ENCODE data around the gene RNF167.

RNF167 gene

DNA sequence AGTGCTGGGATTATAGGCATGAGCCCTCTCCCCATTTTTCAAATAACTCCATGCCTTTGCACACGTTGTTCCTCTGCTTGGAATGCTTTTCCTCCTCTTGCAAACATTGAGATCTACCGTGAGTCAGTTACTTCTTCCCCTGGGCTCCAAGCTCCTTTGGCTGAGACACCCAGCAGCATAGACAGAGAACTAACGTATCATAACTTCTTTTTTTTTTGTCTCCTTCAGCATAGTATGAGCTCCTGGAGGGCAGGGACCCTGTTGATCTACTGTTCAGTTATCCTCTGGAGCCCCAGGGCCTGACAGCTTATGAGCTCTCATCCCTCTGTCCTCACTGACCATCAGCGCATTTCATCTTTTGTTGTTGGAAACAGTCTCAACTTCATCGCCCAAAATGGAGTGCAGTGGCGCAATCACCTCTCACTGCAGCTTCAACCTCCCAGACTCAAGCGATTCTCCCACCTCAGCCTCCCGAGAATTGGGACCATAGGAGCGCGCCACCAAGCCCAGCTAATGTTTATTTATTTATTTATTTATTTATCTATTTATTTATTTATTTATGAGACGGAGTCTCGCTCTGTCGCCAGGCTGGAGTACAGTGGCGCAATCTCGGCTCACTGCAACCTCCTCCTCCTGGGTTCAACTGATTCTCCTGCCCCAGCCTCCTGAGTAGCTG, 25.4 kb downstream of the RNF167 start:
- POLR2A ChIA-PET: interaction anchor here (0.8 to 11.3 kb wide), 5 partner anchors 15 to 409 kb away, joined by 9 to 358 read pairs (median 27); partner anchors contain the start of genes CAMTA2, ENO3, INCA1 and KIF1C
- H3K27ac ChIP-seq (ENCODE audit: extremely low read depth, low read depth, low read length): no peak overlapping the region
- CTCF ChIA-PET: interaction anchor here (0.6 to 4.0 kb wide), 6 partner anchors 8 to 170 kb away, joined by 3 to 22 read pairs (median 6); partner anchors contain the start of gene CAMTA2

More for the DNA sequence above, 25.4 kb downstream of the RNF167 start:
- Histone ChIP-seq H3K9me3 (ENCODE audit: control insufficient read depth, insufficient read depth, low read depth, low read length) (peaks cover 3% of the 10 kb centered on the region; the same call in 1 of the 2 replicates), H3K4me3 (ENCODE audit: low read depth, low read length) (no peak overlapping the region), H3K4me1 (ENCODE audit: control insufficient read depth, insufficient read depth, low read length) (peaks cover 15% of the 10 kb centered on the region), H3K36me3 (ENCODE audit: control insufficient read depth in 2 of 2, insufficient read depth in 1 of 2, low read length in 2 of 2) (peaks cover 19 to 21% of the 10 kb centered on the region in 2 experiments)
- TF ChIP-seq ZNF248 (tag by site-specific recombination; IDR thresholded peaks at IDR 0.05) (no peak), ZNF394 (tag by site-specific recombination; IDR thresholded peaks at IDR 0.05; ENCODE audit: borderline replicate concordance) (peak; percentile 74; the same call in 1 of the 2 replicates), ZNF664 (tag by site-specific recombination; IDR thresholded peaks at IDR 0.05) (no peak), GLI4 (tag by site-specific recombination; IDR thresholded peaks at IDR 0.05) (no peak), SCRT1 (tag by site-specific recombination; IDR thresholded peaks at IDR 0.05; ENCODE audit: borderline replicate concordance) (no peak), ZNF433 (tag by site-specific recombination; IDR thresholded peaks at IDR 0.05; ENCODE audit: low read depth) (0 out of 2 replicates have a peak, but pooled peaks have one; percentile 16), ZNF623 (tag by site-specific recombination; IDR thresholded peaks at IDR 0.05) (peak; percentile 41; the same call in 1 of the 2 replicates)
- TF ChIP-seq, protein P1, sequence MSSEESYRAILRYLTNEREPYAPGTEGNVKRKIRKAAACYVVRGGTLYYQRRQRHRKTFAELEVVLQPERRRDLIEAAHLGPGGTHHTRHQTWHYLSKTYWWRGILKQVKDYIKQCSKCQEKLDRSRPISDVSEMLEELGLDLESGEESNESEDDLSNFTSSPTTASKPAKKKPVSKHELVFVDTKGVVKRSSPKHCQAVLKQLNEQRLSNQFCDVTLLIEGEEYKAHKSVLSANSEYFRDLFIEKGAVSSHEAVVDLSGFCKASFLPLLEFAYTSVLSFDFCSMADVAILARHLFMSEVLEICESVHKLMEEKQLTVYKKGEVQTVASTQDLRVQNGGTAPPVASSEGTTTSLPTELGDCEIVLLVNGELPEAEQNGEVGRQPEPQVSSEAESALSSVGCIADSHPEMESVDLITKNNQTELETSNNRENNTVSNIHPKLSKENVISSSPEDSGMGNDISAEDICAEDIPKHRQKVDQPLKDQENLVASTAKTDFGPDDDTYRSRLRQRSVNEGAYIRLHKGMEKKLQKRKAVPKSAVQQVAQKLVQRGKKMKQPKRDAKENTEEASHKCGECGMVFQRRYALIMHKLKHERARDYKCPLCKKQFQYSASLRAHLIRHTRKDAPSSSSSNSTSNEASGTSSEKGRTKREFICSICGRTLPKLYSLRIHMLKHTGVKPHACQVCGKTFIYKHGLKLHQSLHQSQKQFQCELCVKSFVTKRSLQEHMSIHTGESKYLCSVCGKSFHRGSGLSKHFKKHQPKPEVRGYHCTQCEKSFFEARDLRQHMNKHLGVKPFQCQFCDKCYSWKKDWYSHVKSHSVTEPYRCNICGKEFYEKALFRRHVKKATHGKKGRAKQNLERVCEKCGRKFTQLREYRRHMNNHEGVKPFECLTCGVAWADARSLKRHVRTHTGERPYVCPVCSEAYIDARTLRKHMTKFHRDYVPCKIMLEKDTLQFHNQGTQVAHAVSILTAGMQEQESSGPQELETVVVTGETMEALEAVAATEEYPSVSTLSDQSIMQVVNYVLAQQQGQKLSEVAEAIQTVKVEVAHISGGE (tag by site-specific recombination; conservative IDR thresholded peaks at IDR 0.05; ENCODE audit: low read depth): 0 out of 2 replicates have a peak, but pooled peaks have one; percentile 31
- TF ChIP-seq, protein P2, sequence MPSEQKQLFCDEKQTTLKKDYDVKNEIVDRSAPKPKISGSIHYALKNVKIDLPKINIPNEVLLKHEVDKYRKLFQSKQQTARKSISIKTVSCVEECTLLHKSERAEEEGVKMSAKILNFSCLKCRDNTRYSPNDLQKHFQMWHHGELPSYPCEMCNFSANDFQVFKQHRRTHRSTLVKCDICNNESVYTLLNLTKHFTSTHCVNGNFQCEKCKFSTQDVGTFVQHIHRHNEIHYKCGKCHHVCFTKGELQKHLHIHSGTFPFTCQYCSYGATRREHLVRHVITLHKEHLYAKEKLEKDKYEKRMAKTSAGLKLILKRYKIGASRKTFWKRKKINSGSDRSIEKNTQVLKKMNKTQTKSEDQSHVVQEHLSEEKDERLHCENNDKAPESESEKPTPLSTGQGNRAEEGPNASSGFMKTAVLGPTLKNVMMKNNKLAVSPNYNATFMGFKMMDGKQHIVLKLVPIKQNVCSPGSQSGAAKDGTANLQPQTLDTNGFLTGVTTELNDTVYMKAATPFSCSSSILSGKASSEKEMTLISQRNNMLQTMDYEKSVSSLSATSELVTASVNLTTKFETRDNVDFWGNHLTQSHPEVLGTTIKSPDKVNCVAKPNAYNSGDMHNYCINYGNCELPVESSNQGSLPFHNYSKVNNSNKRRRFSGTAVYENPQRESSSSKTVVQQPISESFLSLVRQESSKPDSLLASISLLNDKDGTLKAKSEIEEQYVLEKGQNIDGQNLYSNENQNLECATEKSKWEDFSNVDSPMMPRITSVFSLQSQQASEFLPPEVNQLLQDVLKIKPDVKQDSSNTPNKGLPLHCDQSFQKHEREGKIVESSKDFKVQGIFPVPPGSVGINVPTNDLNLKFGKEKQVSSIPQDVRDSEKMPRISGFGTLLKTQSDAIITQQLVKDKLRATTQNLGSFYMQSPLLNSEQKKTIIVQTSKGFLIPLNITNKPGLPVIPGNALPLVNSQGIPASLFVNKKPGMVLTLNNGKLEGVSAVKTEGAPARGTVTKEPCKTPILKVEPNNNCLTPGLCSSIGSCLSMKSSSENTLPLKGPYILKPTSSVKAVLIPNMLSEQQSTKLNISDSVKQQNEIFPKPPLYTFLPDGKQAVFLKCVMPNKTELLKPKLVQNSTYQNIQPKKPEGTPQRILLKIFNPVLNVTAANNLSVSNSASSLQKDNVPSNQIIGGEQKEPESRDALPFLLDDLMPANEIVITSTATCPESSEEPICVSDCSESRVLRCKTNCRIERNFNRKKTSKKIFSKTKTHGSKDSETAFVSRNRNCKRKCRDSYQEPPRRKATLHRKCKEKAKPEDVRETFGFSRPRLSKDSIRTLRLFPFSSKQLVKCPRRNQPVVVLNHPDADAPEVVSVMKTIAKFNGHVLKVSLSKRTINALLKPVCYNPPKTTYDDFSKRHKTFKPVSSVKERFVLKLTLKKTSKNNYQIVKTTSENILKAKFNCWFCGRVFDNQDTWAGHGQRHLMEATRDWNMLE (tag by site-specific recombination; conservative IDR thresholded peaks at IDR 0.05; ENCODE audit: low read depth): peak; percentile 55; the same call in 1 of the 2 replicates
- TF ChIP-seq, protein P3, sequence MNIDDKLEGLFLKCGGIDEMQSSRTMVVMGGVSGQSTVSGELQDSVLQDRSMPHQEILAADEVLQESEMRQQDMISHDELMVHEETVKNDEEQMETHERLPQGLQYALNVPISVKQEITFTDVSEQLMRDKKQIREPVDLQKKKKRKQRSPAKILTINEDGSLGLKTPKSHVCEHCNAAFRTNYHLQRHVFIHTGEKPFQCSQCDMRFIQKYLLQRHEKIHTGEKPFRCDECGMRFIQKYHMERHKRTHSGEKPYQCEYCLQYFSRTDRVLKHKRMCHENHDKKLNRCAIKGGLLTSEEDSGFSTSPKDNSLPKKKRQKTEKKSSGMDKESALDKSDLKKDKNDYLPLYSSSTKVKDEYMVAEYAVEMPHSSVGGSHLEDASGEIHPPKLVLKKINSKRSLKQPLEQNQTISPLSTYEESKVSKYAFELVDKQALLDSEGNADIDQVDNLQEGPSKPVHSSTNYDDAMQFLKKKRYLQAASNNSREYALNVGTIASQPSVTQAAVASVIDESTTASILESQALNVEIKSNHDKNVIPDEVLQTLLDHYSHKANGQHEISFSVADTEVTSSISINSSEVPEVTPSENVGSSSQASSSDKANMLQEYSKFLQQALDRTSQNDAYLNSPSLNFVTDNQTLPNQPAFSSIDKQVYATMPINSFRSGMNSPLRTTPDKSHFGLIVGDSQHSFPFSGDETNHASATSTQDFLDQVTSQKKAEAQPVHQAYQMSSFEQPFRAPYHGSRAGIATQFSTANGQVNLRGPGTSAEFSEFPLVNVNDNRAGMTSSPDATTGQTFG (tag by site-specific recombination; IDR thresholded peaks at IDR 0.05; ENCODE audit: borderline replicate concordance): no peak
- TF ChIP-seq, protein P4, sequence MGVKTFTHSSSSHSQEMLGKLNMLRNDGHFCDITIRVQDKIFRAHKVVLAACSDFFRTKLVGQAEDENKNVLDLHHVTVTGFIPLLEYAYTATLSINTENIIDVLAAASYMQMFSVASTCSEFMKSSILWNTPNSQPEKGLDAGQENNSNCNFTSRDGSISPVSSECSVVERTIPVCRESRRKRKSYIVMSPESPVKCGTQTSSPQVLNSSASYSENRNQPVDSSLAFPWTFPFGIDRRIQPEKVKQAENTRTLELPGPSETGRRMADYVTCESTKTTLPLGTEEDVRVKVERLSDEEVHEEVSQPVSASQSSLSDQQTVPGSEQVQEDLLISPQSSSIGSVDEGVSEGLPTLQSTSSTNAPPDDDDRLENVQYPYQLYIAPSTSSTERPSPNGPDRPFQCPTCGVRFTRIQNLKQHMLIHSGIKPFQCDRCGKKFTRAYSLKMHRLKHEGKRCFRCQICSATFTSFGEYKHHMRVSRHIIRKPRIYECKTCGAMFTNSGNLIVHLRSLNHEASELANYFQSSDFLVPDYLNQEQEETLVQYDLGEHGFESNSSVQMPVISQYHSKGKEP (tag by site-specific recombination; IDR thresholded peaks at IDR 0.05): no peak

All from HEK293 (cell line).